ENCODE results near the gene SIM2.

Gene SIM2

DNA sequence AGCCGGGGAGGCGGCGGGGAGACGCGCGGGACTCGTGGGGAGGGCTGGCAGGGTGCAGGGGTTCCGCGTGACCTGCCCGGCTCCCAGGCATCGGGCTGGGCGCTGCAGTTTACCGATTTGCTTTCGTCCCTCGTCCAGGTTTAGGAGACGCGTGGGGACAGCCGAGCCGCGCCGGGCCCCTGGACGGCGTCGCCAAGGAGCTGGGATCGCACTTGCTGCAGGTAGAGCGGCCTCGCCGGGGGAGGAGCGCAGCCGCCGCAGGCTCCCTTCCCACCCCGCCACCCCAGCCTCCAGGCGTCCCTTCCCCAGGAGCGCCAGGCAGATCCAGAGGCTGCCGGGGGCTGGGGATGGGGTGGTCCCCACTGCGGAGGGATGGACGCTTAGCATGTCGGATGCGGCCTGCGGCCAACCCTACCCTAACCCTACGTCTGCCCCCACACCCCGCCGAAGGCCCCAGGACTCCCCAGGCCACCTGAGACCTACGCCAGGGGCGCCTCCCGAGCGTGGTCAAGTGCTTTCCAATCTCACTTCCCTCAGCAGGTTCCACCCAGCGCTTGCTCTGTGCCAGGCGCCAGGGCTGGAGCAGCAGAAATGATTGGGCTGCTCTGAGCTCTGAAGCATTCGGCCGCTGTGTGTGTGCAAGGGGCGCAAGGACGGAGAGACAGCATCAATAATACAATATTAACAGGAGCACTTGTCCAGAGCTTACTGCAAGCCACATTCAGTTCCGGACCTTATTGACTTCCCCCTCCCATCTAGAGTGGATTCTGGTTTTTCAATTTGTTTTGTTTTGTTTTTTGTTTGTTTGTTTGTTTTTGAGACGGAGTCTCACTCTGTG, 10.3 kb downstream of the SIM2 start:
- no peak overlapping the region for H3K27ac ChIP-seq (ENCODE audit: low read length)
- peaks cover 82% of the 10 kb centered on the region for H3K27me3 ChIP-seq (ENCODE audit: low read depth, low read length)

GRCh38 chr21:36709868-36710728, 11.2 kb downstream of the SIM2 start:
- no peaks in the 10 kb centered on the region for H3K9me3 ChIP-seq (ENCODE audit: control insufficient read depth in 1 of 2, low read length in 2 of 2)
- no peaks in the 10 kb centered on the region for H3K36me3 ChIP-seq (ENCODE audit: control insufficient read depth in 1 of 2, insufficient read depth in 2 of 2, low read length in 2 of 2)
- H3K4me1 ChIP-seq (ENCODE audit: control insufficient read depth in 1 of 2, insufficient read depth in 2 of 2, low read length in 2 of 2), result peaks cover 0 to 50% of the 10 kb centered on the region in 2 donors

More for the DNA sequence above, 10.3 kb downstream of the SIM2 start:
- peaks cover 0 to 58% of the 10 kb centered on the region in 2 donors for H3K4me1 ChIP-seq (ENCODE audit: control insufficient read depth in 1 of 2, insufficient read depth in 2 of 2, low read length in 2 of 2)
- no peaks in the 10 kb centered on the region for H3K36me3 ChIP-seq (ENCODE audit: control insufficient read depth in 1 of 2, insufficient read depth in 2 of 2, low read length in 2 of 2)
- peak overlapping the region in 1 of 2 donors; percentile 44 for H3K4me3 ChIP-seq (ENCODE audit: low read depth in 1 of 2, low read length in 2 of 2)
- H3K9me3 ChIP-seq (ENCODE audit: control insufficient read depth in 1 of 2, low read length in 2 of 2), result no peaks in the 10 kb centered on the region

DNA sequence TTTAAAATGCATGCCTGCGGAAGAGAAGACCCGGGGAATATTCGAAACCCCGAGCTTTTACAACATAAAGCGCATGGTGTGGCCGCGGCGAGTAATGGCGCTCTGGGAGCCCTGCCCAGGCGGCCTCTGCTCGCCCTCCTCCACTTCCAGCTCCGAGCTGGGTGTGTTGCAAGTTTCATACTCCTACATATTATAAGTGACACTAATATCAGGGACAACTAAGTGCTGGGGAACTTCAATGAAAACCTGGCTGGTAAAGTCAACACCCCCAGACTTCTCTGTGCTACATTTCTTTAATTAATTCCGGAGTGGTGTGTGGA, 11.8 kb downstream of the SIM2 start:
- Histone ChIP-seq H3K36me3 (ENCODE audit: control insufficient read depth in 1 of 2, insufficient read depth in 2 of 2, low read length in 2 of 2) (no peaks in the 10 kb centered on the region), H3K4me1 (ENCODE audit: control insufficient read depth in 1 of 2, insufficient read depth in 2 of 2, low read length in 2 of 2) (peaks cover 0 to 44% of the 10 kb centered on the region in 2 donors), H3K27ac (ENCODE audit: low read length) (no peak overlapping the region), H3K9me3 (ENCODE audit: control insufficient read depth in 1 of 2, low read length in 2 of 2) (no peaks in the 10 kb centered on the region), H3K4me3 (ENCODE audit: low read depth in 1 of 2, low read length in 2 of 2) (no peak overlapping the region), H3K27me3 (ENCODE audit: low read depth, low read length) (peaks cover 72% of the 10 kb centered on the region)

More at GRCh38 chr21:36709868-36710728, 11.2 kb downstream of the SIM2 start:
- H3K27me3 ChIP-seq (ENCODE audit: low read depth, low read length), result peaks cover 78% of the 10 kb centered on the region
- H3K4me3 ChIP-seq (ENCODE audit: low read depth in 1 of 2, low read length in 2 of 2), result no peak overlapping the region
- H3K27ac ChIP-seq (ENCODE audit: low read length), result no peak overlapping the region

DNA sequence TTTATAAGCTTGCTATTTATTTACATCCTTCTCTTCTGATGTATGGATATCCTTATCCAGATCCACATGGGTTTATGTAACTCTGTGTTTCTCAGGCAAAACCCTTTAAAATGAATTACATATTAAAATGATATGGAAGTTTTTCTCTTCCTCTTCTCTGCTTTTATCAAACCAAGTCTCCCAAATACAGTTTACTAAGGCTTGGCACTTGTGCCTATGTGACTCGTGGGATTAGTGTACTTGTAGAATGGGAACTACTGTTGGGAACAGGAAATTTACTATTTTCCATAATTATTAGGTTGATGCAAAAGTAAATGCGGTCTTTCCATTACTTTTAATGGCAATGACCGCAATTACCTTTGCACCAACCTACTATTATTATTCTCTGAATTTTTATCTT, 14.8 kb downstream of the SIM2 start:
- no peaks in the 10 kb centered on the region for H3K36me3 ChIP-seq (ENCODE audit: control insufficient read depth in 1 of 2, insufficient read depth in 2 of 2, low read length in 2 of 2)
- H3K4me3 ChIP-seq (ENCODE audit: low read depth in 1 of 2, low read length in 2 of 2), result no peak overlapping the region
- H3K4me1 ChIP-seq (ENCODE audit: control insufficient read depth in 1 of 2, insufficient read depth in 2 of 2, low read length in 2 of 2), result peaks cover 0 to 19% of the 10 kb centered on the region in 2 donors
- peaks cover 0 to 4% of the 10 kb centered on the region in 2 donors for H3K9me3 ChIP-seq (ENCODE audit: control insufficient read depth in 1 of 2, low read length in 2 of 2)
- no peak overlapping the region for H3K27ac ChIP-seq (ENCODE audit: low read length)
- peaks cover 51% of the 10 kb centered on the region for H3K27me3 ChIP-seq (ENCODE audit: low read depth, low read length)

DNA sequence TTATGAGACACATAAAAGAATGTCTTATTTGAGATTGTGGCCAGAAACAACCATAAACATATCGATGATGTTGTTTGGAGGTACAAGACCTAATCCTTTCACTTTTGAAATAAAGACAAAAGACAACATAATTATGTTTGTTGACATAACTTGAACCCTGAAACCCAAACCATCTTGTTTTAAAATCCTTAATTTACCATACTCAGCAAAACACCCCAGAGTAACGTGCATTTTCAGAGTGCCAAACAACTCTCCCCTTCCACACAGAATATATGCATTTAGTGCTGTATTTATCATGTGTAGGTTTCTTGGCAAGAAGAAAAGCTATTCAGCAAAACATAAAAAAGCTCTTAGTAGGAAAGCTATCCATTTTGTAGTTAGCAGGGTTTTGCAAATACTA, 17.5 kb downstream of the SIM2 start:
- no peaks in the 10 kb centered on the region for H3K36me3 ChIP-seq (ENCODE audit: control insufficient read depth in 1 of 2, insufficient read depth in 2 of 2, low read length in 2 of 2)
- peaks cover 0 to 4% of the 10 kb centered on the region in 2 donors for H3K9me3 ChIP-seq (ENCODE audit: control insufficient read depth in 1 of 2, low read length in 2 of 2)
- peaks cover 31% of the 10 kb centered on the region for H3K27me3 ChIP-seq (ENCODE audit: low read depth, low read length)
- H3K27ac ChIP-seq (ENCODE audit: low read length), result no peak overlapping the region
- H3K4me1 ChIP-seq (ENCODE audit: control insufficient read depth in 1 of 2, insufficient read depth in 2 of 2, low read length in 2 of 2), result no peaks in the 10 kb centered on the region
- no peak overlapping the region for H3K4me3 ChIP-seq (ENCODE audit: low read depth in 1 of 2, low read length in 2 of 2)

DNA sequence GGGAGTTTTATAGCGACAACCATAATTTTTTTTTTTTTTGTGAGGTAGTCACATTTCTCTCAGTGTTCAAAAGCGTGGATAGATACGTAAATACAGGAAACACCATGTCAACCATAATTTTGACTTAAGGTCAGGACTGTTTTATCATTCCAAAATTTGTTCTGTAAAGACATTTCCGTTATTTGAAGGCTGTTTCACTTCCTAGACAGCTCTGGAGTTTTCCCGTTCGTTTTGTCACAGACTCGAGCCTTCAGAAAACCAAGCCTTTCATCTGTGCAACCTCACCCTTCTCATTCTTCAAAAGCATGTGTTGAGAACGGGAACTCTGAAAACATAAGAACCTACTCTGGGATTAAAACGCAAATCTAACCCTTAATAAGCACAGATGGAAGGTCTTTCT, 17.9 kb downstream of the SIM2 start:
- H3K4me1 ChIP-seq (ENCODE audit: control insufficient read depth in 1 of 2, insufficient read depth in 2 of 2, low read length in 2 of 2), result no peaks in the 10 kb centered on the region
- peaks cover 0 to 4% of the 10 kb centered on the region in 2 donors for H3K9me3 ChIP-seq (ENCODE audit: control insufficient read depth in 1 of 2, low read length in 2 of 2)
- H3K4me3 ChIP-seq (ENCODE audit: low read depth in 1 of 2, low read length in 2 of 2), result no peak overlapping the region
- no peaks in the 10 kb centered on the region for H3K36me3 ChIP-seq (ENCODE audit: control insufficient read depth in 1 of 2, insufficient read depth in 2 of 2, low read length in 2 of 2)
- H3K27ac ChIP-seq (ENCODE audit: low read length), result no peak overlapping the region
- peaks cover 27% of the 10 kb centered on the region for H3K27me3 ChIP-seq (ENCODE audit: low read depth, low read length)

GRCh38 chr21:36717976-36718375, 19.1 kb downstream of the SIM2 start:
- no peak overlapping the region for H3K27ac ChIP-seq (ENCODE audit: low read length)
- H3K4me1 ChIP-seq (ENCODE audit: control insufficient read depth in 1 of 2, insufficient read depth in 2 of 2, low read length in 2 of 2), result no peaks in the 10 kb centered on the region
- no peak overlapping the region for H3K4me3 ChIP-seq (ENCODE audit: low read depth in 1 of 2, low read length in 2 of 2)
- no peaks in the 10 kb centered on the region for H3K36me3 ChIP-seq (ENCODE audit: control insufficient read depth in 1 of 2, insufficient read depth in 2 of 2, low read length in 2 of 2)
- H3K27me3 ChIP-seq (ENCODE audit: low read depth, low read length), result peaks cover 19% of the 10 kb centered on the region
- H3K9me3 ChIP-seq (ENCODE audit: control insufficient read depth in 1 of 2, low read length in 2 of 2), result peaks cover 0 to 4% of the 10 kb centered on the region in 2 donors

- H3K27me3 ChIP-seq (ENCODE audit: low read depth, low read length), result peaks cover 19% of the 10 kb centered on the region
- H3K4me1 ChIP-seq (ENCODE audit: control insufficient read depth in 1 of 2, insufficient read depth in 2 of 2, low read length in 2 of 2), result no peaks in the 10 kb centered on the region
- no peak overlapping the region for H3K4me3 ChIP-seq (ENCODE audit: low read depth in 1 of 2, low read length in 2 of 2)
Measured at GRCh38 chr21:36718951-36719501, 20.1 kb downstream of the SIM2 start.

DNA sequence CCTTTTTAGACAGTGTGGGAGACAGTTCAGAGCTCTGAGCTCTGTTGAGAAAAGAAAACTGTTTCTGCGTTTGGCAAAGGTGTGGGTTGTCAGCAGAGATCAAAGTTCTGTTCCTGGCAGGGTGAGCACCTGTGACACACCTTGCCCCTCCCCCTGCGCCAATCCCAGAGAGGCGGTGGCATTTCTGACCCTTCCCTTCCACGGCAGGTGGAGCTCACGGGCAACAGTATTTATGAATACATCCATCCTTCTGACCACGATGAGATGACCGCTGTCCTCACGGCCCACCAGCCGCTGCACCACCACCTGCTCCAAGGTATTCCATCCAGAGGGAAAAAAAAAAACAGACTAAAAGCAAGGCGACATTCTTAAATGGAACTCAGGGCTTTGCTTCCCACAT, 20.7 kb downstream of the SIM2 start:
- H3K27me3 ChIP-seq (ENCODE audit: low read depth, low read length), result peaks cover 16% of the 10 kb centered on the region

More at GRCh38 chr21:36718951-36719501, 20.1 kb downstream of the SIM2 start:
- Histone ChIP-seq H3K36me3 (ENCODE audit: control insufficient read depth in 1 of 2, insufficient read depth in 2 of 2, low read length in 2 of 2) (no peaks in the 10 kb centered on the region), H3K9me3 (ENCODE audit: control insufficient read depth in 1 of 2, low read length in 2 of 2) (peaks cover 0 to 4% of the 10 kb centered on the region in 2 donors), H3K27ac (ENCODE audit: low read length) (peak overlapping the region; percentile 79)

DNA sequence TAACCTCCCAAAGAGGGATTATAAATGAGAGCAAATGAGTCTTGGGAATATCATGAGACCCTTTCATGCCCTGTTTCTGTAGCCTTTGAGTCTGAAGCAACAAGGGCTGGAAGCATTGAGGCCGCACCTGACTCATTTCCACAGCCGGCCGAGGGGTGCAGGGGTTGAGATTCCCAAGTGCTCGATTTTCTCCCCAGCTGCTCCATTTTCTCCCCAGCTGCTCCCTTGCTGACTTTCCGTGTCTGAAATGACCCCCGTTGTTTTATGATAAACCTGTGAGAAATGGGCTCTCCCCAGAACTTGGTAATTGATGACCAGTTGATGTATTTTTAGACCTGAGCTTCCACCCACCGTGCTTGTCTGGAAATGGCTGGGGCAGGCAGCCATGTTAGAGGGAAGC, 22.9 kb downstream of the SIM2 start:
- Histone ChIP-seq H3K9me3 (ENCODE audit: control insufficient read depth in 1 of 2, low read length in 2 of 2) (no peaks in the 10 kb centered on the region), H3K27ac (ENCODE audit: low read length) (no peak overlapping the region), H3K4me3 (ENCODE audit: low read depth in 1 of 2, low read length in 2 of 2) (no peak overlapping the region), H3K27me3 (ENCODE audit: low read depth, low read length) (peaks cover 10% of the 10 kb centered on the region), H3K36me3 (ENCODE audit: control insufficient read depth in 1 of 2, insufficient read depth in 2 of 2, low read length in 2 of 2) (no peaks in the 10 kb centered on the region), H3K4me1 (ENCODE audit: control insufficient read depth in 1 of 2, insufficient read depth in 2 of 2, low read length in 2 of 2) (no peaks in the 10 kb centered on the region)

More for the DNA sequence above, 20.7 kb downstream of the SIM2 start:
- peak overlapping the region; percentile 79 for H3K27ac ChIP-seq (ENCODE audit: low read length)
- no peak overlapping the region for H3K4me3 ChIP-seq (ENCODE audit: low read depth in 1 of 2, low read length in 2 of 2)
- peaks cover 0 to 4% of the 10 kb centered on the region in 2 donors for H3K9me3 ChIP-seq (ENCODE audit: control insufficient read depth in 1 of 2, low read length in 2 of 2)
- H3K36me3 ChIP-seq (ENCODE audit: control insufficient read depth in 1 of 2, insufficient read depth in 2 of 2, low read length in 2 of 2), result no peaks in the 10 kb centered on the region
- no peaks in the 10 kb centered on the region for H3K4me1 ChIP-seq (ENCODE audit: control insufficient read depth in 1 of 2, insufficient read depth in 2 of 2, low read length in 2 of 2)

Measured in muscle layer of duodenum (tissue), 2 donors.